ENCODE data around the gene OPN3.

DNA sequence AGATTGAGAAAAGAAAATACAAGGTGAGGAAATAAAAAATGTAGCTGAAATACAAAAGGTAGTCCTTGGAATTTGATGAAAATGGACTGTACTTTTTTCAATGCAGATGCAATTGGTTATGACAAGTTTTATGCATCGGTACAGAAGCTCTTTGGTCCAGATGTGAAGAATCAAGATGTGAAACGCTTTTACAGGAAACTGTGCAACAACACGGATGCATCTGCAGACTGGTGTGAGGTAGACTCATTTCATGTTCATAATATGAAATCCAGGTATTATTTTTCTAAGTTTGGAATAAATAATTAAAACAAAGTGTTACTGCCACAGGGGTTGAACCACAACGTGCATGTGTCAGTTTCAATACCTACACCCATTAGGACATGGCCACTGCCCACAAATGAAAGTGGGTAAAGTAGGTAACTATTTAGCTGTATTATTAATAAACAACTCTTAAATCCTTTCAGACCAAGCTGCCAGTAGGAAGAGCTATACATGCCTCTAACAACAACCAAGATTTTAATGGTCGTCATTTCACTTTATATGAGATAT is 20.3 kb upstream of the OPN3 start:
- TF ChIP-seq, protein P1, sequence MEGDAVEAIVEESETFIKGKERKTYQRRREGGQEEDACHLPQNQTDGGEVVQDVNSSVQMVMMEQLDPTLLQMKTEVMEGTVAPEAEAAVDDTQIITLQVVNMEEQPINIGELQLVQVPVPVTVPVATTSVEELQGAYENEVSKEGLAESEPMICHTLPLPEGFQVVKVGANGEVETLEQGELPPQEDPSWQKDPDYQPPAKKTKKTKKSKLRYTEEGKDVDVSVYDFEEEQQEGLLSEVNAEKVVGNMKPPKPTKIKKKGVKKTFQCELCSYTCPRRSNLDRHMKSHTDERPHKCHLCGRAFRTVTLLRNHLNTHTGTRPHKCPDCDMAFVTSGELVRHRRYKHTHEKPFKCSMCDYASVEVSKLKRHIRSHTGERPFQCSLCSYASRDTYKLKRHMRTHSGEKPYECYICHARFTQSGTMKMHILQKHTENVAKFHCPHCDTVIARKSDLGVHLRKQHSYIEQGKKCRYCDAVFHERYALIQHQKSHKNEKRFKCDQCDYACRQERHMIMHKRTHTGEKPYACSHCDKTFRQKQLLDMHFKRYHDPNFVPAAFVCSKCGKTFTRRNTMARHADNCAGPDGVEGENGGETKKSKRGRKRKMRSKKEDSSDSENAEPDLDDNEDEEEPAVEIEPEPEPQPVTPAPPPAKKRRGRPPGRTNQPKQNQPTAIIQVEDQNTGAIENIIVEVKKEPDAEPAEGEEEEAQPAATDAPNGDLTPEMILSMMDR (IDR thresholded peaks at IDR 0.05), result no peak
- no peak for TF ChIP-seq POLR2AphosphoS5 (IDR thresholded peaks at IDR 0.05)

Data from gastroesophageal sphincter (tissue), 3 donors.